AG04449 (cell line): ENCODE results near the gene CFAP97D2.
"Not testable (repeated sequence)": the region's sequence is repeated elsewhere in the genome, so short reads cannot be mapped to it uniquely, and the experiment has no call there.

ENCODE experiments used
- CTCF ChIA-PET: fragments of 350-600 bp; formaldehyde crosslinking; extraction: SDS; loops from one replicate; lab custom pipeline; 2021; ENCODE audit warnings: antibody characterized with exemption; lab: Yijun Ruan, JAX
- POLR2A ChIA-PET: fragments of 400-600, 350-600 bp; formaldehyde crosslinking; extraction: SDS; loops from one replicate; lab custom pipeline; 2020; ENCODE audit warnings: antibody characterized with exemption, inconsistent platforms; lab: Yijun Ruan, JAX
- DNase-seq: peaks from one replicate; pipeline ENCODE4 v3.0.0-alpha.2; 2010; ENCODE audit warnings: low read depth, low spot score
- H3K4me3 ChIP-seq: 2 replicates; pipeline ENCODE4 v1.5.1; 2011; ENCODE audit warnings: low read depth, mild to moderate bottlenecking, control low read depth, low read length
- TF ChIP-seq, protein P1 (sequence below): IDR thresholded peaks from one replicate; pipeline ENCODE4 v1.5.1; 2011; ENCODE audit warnings: mild to moderate bottlenecking, moderate library complexity, low read length, control low read depth, inconsistent platforms; ENCODE audit not compliant: insufficient read depth; ENCODE audit errors: missing control alignments

The CFAP97D2 gene

DNA sequence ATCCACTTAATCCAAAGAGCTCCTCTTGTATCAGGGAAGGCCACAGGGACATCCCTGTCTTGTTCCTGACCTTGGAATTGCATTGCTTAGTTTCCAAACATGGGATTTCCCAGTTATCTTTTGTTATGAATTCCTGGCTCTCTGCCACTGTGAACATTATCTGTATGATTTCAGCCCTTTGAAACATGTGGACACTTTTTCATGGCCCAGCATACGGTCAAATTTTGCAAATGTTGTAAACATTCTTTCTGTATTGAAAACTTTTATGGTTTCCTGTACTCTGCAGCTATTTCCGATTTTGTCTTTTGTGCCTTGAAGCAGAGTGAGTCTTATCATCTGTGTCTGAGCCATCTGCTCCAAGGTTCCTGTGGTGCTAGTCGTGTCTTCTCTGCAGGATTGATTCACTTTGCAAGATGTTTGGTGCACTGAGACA lies 4.5 kb upstream of the CFAP97D2 start:
- TF ChIP-seq, protein P1, sequence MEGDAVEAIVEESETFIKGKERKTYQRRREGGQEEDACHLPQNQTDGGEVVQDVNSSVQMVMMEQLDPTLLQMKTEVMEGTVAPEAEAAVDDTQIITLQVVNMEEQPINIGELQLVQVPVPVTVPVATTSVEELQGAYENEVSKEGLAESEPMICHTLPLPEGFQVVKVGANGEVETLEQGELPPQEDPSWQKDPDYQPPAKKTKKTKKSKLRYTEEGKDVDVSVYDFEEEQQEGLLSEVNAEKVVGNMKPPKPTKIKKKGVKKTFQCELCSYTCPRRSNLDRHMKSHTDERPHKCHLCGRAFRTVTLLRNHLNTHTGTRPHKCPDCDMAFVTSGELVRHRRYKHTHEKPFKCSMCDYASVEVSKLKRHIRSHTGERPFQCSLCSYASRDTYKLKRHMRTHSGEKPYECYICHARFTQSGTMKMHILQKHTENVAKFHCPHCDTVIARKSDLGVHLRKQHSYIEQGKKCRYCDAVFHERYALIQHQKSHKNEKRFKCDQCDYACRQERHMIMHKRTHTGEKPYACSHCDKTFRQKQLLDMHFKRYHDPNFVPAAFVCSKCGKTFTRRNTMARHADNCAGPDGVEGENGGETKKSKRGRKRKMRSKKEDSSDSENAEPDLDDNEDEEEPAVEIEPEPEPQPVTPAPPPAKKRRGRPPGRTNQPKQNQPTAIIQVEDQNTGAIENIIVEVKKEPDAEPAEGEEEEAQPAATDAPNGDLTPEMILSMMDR = no peak
- H3K4me3 ChIP-seq = no peak overlapping the region
- DNase-seq = no peak
- ChIA-PET CTCF (no interaction called here), POLR2A (no interaction called here)

DNA sequence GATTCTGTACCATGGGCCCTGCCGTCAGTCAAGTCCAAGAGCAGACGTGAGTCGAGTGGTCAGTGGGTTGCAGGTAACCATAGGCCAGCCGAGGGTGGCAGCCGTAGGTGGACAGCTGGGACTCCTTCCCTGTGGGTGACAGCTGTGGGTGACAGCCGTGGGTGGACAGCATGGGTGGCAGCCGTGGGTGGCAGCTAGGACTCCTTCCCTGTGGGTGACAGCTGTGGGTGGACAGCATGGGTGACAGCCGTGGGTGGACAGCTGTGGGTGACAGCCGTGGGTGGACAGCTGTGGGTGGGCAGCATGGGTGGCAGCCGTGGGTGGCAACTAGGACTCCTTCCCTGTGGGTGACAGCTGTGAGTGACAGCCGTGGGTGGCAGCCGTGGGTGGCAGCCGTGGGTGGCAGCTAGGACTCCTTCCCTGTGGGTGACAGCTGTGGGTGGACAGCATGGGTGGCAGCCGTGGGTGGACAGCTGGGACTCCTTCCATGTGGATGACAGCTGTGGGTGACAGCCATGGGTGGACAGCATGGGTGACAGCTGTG lies 2.6 kb upstream of the CFAP97D2 start:
- H3K4me3 ChIP-seq, CTCF ChIA-PET, POLR2A ChIA-PET, DNase-seq: not testable (repeated sequence)

DNA sequence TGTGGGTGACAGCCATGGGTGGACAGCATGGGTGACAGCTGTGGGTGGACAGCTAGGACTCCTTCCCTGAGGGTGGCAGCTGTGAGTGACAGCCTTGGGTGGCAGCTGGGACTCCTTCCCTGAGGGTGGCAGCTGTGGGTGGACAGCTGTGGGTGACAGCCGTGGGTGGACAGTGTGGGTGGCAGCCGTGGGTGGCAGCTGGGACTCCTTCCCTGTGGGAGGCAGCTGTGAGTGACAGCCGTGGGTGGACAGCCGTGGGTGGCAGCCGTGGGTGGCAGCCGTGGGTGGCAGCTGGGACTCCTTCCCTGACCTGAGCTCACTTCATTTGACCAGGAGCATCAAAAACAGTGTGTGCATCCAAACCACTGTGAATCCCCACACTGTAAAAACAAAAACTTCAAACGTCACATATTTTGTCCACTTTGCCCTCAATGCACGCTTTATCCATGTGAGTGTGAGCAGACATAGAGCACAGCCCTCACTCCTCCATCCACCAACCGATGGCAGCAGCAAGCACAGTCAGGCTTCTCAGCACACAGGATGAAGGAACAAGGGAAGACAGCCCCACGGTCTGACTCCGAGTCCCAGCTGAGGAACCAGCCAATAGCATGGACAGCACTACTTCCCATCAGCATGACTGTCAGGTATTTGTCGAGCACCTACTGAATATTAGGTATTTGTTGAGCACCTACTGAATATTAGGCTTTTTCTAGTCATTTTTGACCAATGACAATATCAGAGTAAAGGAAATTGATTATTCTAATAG lies 1.6 kb upstream of the CFAP97D2 start:
- ChIA-PET POLR2A (no interaction called here), CTCF (interaction anchor here (1.6 kb wide), 1 partner anchor 12 kb away, joined by 3 read pairs; no protein-coding TSS in a partner anchor)
- DNase-seq = no peak
- no peak overlapping the region for H3K4me3 ChIP-seq
- TF ChIP-seq, protein P1 = no peak

DNA sequence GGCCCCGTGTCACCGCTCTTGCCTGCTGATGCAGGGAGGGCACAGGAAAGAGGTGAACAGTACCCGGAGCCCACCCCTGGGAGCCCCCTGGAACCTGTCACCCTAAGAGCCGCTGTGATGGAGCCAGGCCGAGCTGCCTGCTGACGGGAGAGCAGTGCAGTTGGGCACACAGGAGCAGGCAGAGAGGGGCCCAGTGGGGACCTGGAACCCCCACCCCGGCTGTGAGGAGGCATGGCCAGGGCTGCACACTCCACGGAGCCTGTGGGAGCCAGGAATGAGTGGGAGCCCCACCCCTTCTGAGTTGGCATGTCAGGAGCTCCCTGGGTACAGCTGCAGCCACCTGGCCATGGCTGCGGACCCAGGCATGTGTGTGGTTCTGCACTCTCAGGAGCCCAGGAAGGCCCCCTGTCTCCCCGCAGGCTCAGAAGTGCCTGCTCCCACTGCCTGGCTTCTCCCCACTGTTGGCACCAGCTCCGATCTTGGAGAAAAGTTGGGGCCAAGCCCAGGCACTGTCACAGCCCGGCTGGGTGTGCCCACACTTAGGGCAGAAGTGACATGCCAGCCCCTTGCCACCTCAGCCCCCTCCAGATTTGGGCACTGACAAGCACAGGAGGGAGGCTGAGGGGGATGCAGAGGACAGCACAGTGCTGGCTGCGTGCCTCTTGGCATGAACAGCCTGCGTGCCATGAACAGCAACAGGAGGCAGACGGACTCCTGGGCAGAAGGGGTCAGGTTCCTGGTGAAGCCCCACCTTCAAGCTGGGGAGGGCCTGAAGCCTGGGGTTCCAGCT lies 6.3 kb downstream of the CFAP97D2 start:
- ChIA-PET CTCF (interaction anchor here (0.7 kb wide), 1 partner anchor 161 kb away, joined by 3 read pairs; no protein-coding TSS in a partner anchor), POLR2A (no interaction called here)
- DNase-seq = no peak
- H3K4me3 ChIP-seq = no peak overlapping the region
- TF ChIP-seq, protein P1 = no peak

DNA sequence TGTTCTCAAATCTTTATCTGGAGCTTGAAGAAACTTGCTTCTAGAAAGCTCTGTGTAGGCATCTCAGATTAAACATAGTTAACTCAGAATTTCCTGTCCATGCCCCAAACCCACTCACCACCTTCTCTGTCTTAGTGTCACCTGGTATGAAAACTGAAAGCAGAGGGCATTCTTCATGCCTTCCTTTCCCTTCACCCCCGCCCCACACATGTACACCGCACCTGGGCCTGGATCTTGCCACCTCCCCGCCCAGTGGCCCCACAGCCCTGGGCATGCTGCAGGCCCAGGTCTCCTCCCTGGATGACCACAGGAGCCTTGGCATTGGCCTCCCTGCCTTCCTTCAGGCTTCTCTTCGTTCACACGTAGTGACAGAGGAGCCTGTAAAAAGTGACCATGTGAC lies 15.8 kb downstream of the CFAP97D2 start:
- CTCF ChIA-PET = no interaction called here
- POLR2A ChIA-PET = no interaction called here
- no peak for DNase-seq
- TF ChIP-seq, protein P1 = no peak
- H3K4me3 ChIP-seq = no peak overlapping the region

DNA sequence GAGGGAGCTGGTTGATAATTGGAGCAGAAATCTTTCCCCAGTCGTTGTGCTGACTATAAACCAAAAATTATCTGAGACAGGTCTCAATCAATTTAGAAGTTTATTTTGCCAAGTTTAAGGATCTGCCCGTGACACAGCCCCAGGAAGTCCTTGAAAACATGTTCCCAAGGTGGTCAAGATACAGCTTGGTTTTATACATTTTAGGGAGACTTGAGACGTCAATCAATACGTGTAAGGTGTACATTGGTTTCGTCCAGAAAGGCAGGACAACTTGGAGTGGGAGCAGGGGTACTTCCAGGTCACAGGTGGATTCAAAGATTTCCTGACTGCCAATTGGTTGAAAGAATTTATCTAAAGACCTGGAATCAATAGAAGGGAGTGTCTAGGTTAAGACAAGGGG lies 17.6 kb downstream of the CFAP97D2 start:
- POLR2A ChIA-PET = no interaction called here
- TF ChIP-seq, protein P1 = no peak
- DNase-seq = no peak
- no peak overlapping the region for H3K4me3 ChIP-seq
- CTCF ChIA-PET = no interaction called here
